HEK293 (cell line): ENCODE data around the gene ZNF555.
A peak's percentile ranks its signal among the peaks of the same experiment; 100 is the strongest.

Source experiments
- CTCF ChIA-PET: fragments of 350-600 bp; formaldehyde crosslinking; extraction: SDS; loops from one replicate; lab custom pipeline; 2021; ENCODE audit warnings: antibody characterized with exemption; lab: Yijun Ruan, JAX
- POLR2A ChIA-PET: fragments of 300-600 bp; formaldehyde crosslinking; extraction: SDS; loops from one replicate; lab custom pipeline; 2020; ENCODE audit warnings: antibody characterized with exemption, inconsistent platforms; lab: Yijun Ruan, JAX
- H3K27ac ChIP-seq: fragments of 200-500 bp; sonication (Bioruptor generic); 2 replicates; pipeline ENCODE4 v1.5.1; 2014; ENCODE audit warnings: low read depth, low read length, control low read depth, inconsistent platforms; ENCODE audit errors: extremely low read depth
- H3K36me3 ChIP-seq, 2 experiments: fragments of 200-500 bp in 1 of 2; sonication (Bioruptor generic) in 1 of 2; 1 replicate in 1 of 2; 2 replicates in 1 of 2; pipeline ENCODE4 v1.5.1; 2014 to 2017; ENCODE audit warnings: inconsistent platforms in 2 of 2, low read length in 2 of 2; ENCODE audit not compliant: control insufficient read depth in 2 of 2, insufficient read depth in 1 of 2
- H3K4me1 ChIP-seq: fragments of 200-500 bp; sonication (Bioruptor generic); 2 replicates; pipeline ENCODE4 v1.5.1; 2014; ENCODE audit warnings: mild to moderate bottlenecking, low read length, inconsistent platforms; ENCODE audit not compliant: control insufficient read depth, insufficient read depth
- H3K4me3 ChIP-seq: 2 replicates; pipeline ENCODE4 v1.5.1; 2011; ENCODE audit warnings: low read depth, mild to moderate bottlenecking, control low read depth, low read length, moderate library complexity
- H3K9me3 ChIP-seq: fragments of 200-500 bp; sonication (Bioruptor generic); 2 replicates; pipeline ENCODE4 v1.5.1; 2014; ENCODE audit warnings: low read depth, low read length, inconsistent platforms; ENCODE audit not compliant: control insufficient read depth, insufficient read depth
- BCL11A ChIP-seq: fragments of 450-650 bp; formaldehyde crosslinking; IDR thresholded peaks from 2 replicates; pipeline ENCODE4 v1.5.1; 2016; ENCODE audit warnings: low read depth, missing biosample characterization, missing genetic modification characterization
- KLF9 ChIP-seq: fragments of 450-650 bp; formaldehyde crosslinking; IDR thresholded peaks from 2 replicates; pipeline ENCODE4 v1.5.1; 2016; ENCODE audit warnings: missing biosample characterization, missing genetic modification characterization, low read depth
- OVOL3 ChIP-seq: fragments of 450-650 bp; formaldehyde crosslinking; IDR thresholded peaks from 2 replicates; pipeline ENCODE4 v1.5.1; 2016; ENCODE audit warnings: missing biosample characterization, missing genetic modification characterization
- PRDM2 ChIP-seq: fragments of 450-650 bp; formaldehyde crosslinking; IDR thresholded peaks from 2 replicates; pipeline ENCODE4 v1.5.1; 2016; ENCODE audit warnings: missing biosample characterization, missing genetic modification characterization, borderline replicate concordance
- SP7 ChIP-seq: fragments of 450-650 bp; formaldehyde crosslinking; IDR thresholded peaks from 2 replicates; pipeline ENCODE4 v1.5.1; 2016; ENCODE audit warnings: missing biosample characterization, missing genetic modification characterization
- TCF7L2 ChIP-seq: IDR thresholded peaks from 2 replicates; pipeline ENCODE4 v1.6.1; 2011; ENCODE audit warnings: low read depth, mild to moderate bottlenecking, inconsistent platforms, low read length, moderate library complexity, borderline replicate concordance
- ZBTB26 ChIP-seq: fragments of 450-650 bp; formaldehyde crosslinking; optimal IDR thresholded peaks from 2 replicates; pipeline ENCODE3; 2016; ENCODE audit warnings: missing biosample characterization, mild to moderate bottlenecking, missing genetic modification characterization
- ZBTB7A ChIP-seq: fragments of 450-650 bp; formaldehyde crosslinking; IDR thresholded peaks from 2 replicates; pipeline ENCODE4 v1.5.1; 2016; ENCODE audit warnings: low read depth, missing biosample characterization, missing genetic modification characterization
- ZFP37 ChIP-seq: fragments of 450-650 bp; formaldehyde crosslinking; IDR thresholded peaks from 2 replicates; pipeline ENCODE4 v1.5.1; 2016; ENCODE audit warnings: missing biosample characterization, missing genetic modification characterization
- ZNF138 ChIP-seq: fragments of 450-650 bp; formaldehyde crosslinking; IDR thresholded peaks from 2 replicates; pipeline ENCODE4 v1.5.1; 2016; ENCODE audit warnings: missing biosample characterization, missing genetic modification characterization, borderline replicate concordance
- ZNF274 ChIP-seq, 2 experiments: fragments of 200-500 bp in 1 of 2; fragments of 450-650 bp in 1 of 2; sonication (Bioruptor generic) in 1 of 2; formaldehyde crosslinking in 1 of 2; IDR thresholded peaks; 2 replicates each; pipeline versions ENCODE4 v1.5.1 to v1.6.1; 2014 to 2016; ENCODE audit warnings: borderline replicate concordance in 1 of 2, inconsistent platforms in 1 of 2, low read length in 1 of 2, missing biosample characterization in 1 of 2, missing genetic modification characterization in 1 of 2
- ZNF416 ChIP-seq: fragments of 450-650 bp; formaldehyde crosslinking; IDR thresholded peaks from 2 replicates; pipeline ENCODE4 v1.5.1; 2016; ENCODE audit warnings: missing biosample characterization, missing genetic modification characterization
- ZNF658 ChIP-seq: fragments of 450-650 bp; formaldehyde crosslinking; IDR thresholded peaks from 2 replicates; pipeline ENCODE4; 2016; ENCODE audit warnings: missing biosample characterization, missing genetic modification characterization
- ZNF76 ChIP-seq: fragments of 450-650 bp; formaldehyde crosslinking; IDR thresholded peaks from 2 replicates; pipeline ENCODE4; 2016; ENCODE audit warnings: low read depth, missing biosample characterization, missing genetic modification characterization, borderline replicate concordance

Gene ZNF555

GRCh38 chr19:2834294-2834871 is 6.9 kb upstream of the ZNF555 start (continued):
- TF ChIP-seq SP7 (tag by site-specific recombination) (no peak), ZNF274 (IDR thresholded peaks at IDR 0.05; ENCODE audit: low read length) (peak; percentile 55; the same call in 1 of the 2 replicates), ZNF274 (tag by site-specific recombination; IDR thresholded peaks at IDR 0.05; ENCODE audit: borderline replicate concordance) (peak; percentile 98), ZFP37 (tag by site-specific recombination) (no peak)

GRCh38 chr19:2837430-2837829 is 3.8 kb upstream of the ZNF555 start:
- CTCF ChIA-PET: interaction anchor here (1.8 kb wide), 1 partner anchor 18 kb away, joined by 5 read pairs; no protein-coding TSS in a partner anchor
- no peak overlapping the region for H3K4me3 ChIP-seq
- no peak overlapping the region for H3K27ac ChIP-seq
- no peaks in the 10 kb centered on the region for H3K9me3 ChIP-seq
- TF ChIP-seq OVOL3 (tag by site-specific recombination) (no peak), PRDM2 (tag by site-specific recombination) (no peak), ZBTB7A (tag by site-specific recombination) (no peak), ZNF658 (tag by site-specific recombination) (no peak), ZBTB26 (no peak), TCF7L2 (no peak), ZNF76 (tag by site-specific recombination) (no peak), BCL11A (no peak), ZNF138 (tag by site-specific recombination) (no peak), ZNF416 (tag by site-specific recombination) (no peak), KLF9 (tag by site-specific recombination) (no peak)
- peaks cover 0 to 19% of the 10 kb centered on the region in 2 experiments; a peak in 2 of 3 replicates for H3K36me3 ChIP-seq
- no peaks in the 10 kb centered on the region for H3K4me1 ChIP-seq
- POLR2A ChIA-PET: interaction anchor here (0.7 to 1.3 kb wide), 2 partner anchors 63 to 113 kb away, joined by 3 to 5 read pairs; partner anchors contain the start of gene ZNF57
